Middle frontal gyrus (tissue), 1 donor: ENCODE results near the gene TRIO.
"Not testable (repeated sequence)": the region's sequence is repeated elsewhere in the genome, so short reads cannot be mapped to it uniquely, and the experiment has no call there.

Source experiments
- DNase-seq: peaks from one replicate; pipeline ENCODE4 v3.0.0-alpha.2; 2015; ENCODE audit warnings: low spot score; ENCODE audit errors: extremely low spot score

TRIO gene

GRCh38 chr5:14142827-14143545 lies at the start of gene TRIO:
Gene TRIO (plus strand): TSS chr5:14143342. CDS start chr5:14143726, 384 bp downstream.
- peak; percentile 76 for DNase-seq

GRCh38 chr5:14097380-14097779 lies 45.8 kb upstream of the TRIO start:
- not testable (repeated sequence) for DNase-seq

GRCh38 chr5:14097998-14098471 lies 45.1 kb upstream of the TRIO start:
- DNase-seq, result no peak

GRCh38 chr5:14100281-14100680 lies 42.9 kb upstream of the TRIO start:
- no peak for DNase-seq

GRCh38 chr5:14101922-14102321 lies 41.2 kb upstream of the TRIO start:
- DNase-seq, result no peak

GRCh38 chr5:14102666-14103065 lies 40.5 kb upstream of the TRIO start:
- no peak for DNase-seq

- DNase-seq, result no peak
Observed at GRCh38 chr5:14105718-14106410, 37.3 kb upstream of the TRIO start.

- no peak for DNase-seq
Observed at GRCh38 chr5:14107536-14107935, 35.6 kb upstream of the TRIO start.

- DNase-seq, result no peak
Observed at GRCh38 chr5:14108170-14108996, 34.8 kb upstream of the TRIO start.

GRCh38 chr5:14109041-14109747 lies 33.9 kb upstream of the TRIO start:
- no peak for DNase-seq

GRCh38 chr5:14109771-14110170 lies 33.4 kb upstream of the TRIO start:
- DNase-seq, result no peak

- no peak for DNase-seq
Observed at GRCh38 chr5:14110196-14110595, 32.9 kb upstream of the TRIO start.

- DNase-seq, result no peak
Observed at GRCh38 chr5:14110680-14111079, 32.5 kb upstream of the TRIO start.

GRCh38 chr5:14112998-14113652 lies 30.0 kb upstream of the TRIO start:
- DNase-seq, result no peak

- DNase-seq, result no peak
Observed at GRCh38 chr5:14114615-14115251, 28.4 kb upstream of the TRIO start.

GRCh38 chr5:14115323-14115895 lies 27.7 kb upstream of the TRIO start:
- no peak for DNase-seq

- DNase-seq, result peak; percentile 76
Observed at GRCh38 chr5:14118551-14119320, 24.4 kb upstream of the TRIO start.

- no peak for DNase-seq
Observed at GRCh38 chr5:14120176-14120575, 23.0 kb upstream of the TRIO start.

- no peak for DNase-seq
Observed at GRCh38 chr5:14121552-14121951, 21.6 kb upstream of the TRIO start.
